ENCODE data around the gene ELOVL5.

- TF ChIP-seq ZNF274 (IDR thresholded peaks at IDR 0.05; ENCODE audit: low read depth, low read length) (no peak), YY1 (IDR thresholded peaks at IDR 0.05; ENCODE audit: insufficient read depth, insufficient read length) (no peak)
Measured at GRCh38 chr6:53258076-53258773, 90.5 kb downstream of the ELOVL5 start.
